Stomach (tissue), 9 donors: ENCODE measurements around the gene PSMD1. TPM values are rescaled to one million over a fixed set of nuclear protein-coding genes. Genes with fewer than 3 reads are reported as not detected.
"Not testable (repeated sequence)": the region's sequence is repeated elsewhere in the genome, so short reads cannot be mapped to it uniquely, and the experiment has no call there.

ENCODE experiments used
- DNase-seq, 2 donors: peaks; one replicate each; pipeline versions ENCODE4 v3.0.0 to v3.0.0-alpha.2; 2013 to 2019
- H3K27ac ChIP-seq, 5 donors: fragments of 200-600 bp in 4 of 5; sonication (generic) in 4 of 5; one replicate each; pipeline ENCODE4 v1.5.1; 2013 to 2019; ENCODE audit warnings: mild to moderate bottlenecking in 1 of 5, moderate library complexity in 1 of 5
- H3K27me3 ChIP-seq, 3 donors: fragments of 200-600 bp; sonication (generic); one replicate each; pipeline ENCODE4 v1.5.1; 2017 to 2019; ENCODE audit warnings: mixed run types in 1 of 3
- H3K36me3 ChIP-seq, 4 donors: fragments of 200-600 bp; sonication (generic); 1 replicate in 3 of 4; 2 replicates in 1 of 4; pipeline ENCODE4 v1.5.1; 2016 to 2019
- H3K4me1 ChIP-seq, 4 donors: fragments of 200-600 bp; sonication (generic); one replicate each; pipeline ENCODE4 v1.5.1; 2016 to 2019
- H3K4me3 ChIP-seq, 4 donors: fragments of 200-600 bp; sonication (generic) in 3 of 4; one replicate each; pipeline ENCODE4 v1.5.1; 2016 to 2019; ENCODE audit warnings: mild to moderate bottlenecking in 1 of 4
- H3K9me3 ChIP-seq, 4 donors: fragments of 200-600 bp; sonication (generic); one replicate each; pipeline ENCODE4 v1.5.1; 2016 to 2019
- EP300 ChIP-seq: sonication (generic); formaldehyde crosslinking; IDR thresholded peaks from one replicate; pipeline ENCODE4 v1.6.1; 2017; ENCODE audit warnings: antibody characterized with exemption
- POLR2A ChIP-seq, 4 donors: fragments of 450-650 bp; IDR thresholded peaks; one replicate each; pipeline ENCODE4 v1.6.1; 2016; ENCODE audit warnings: antibody characterized with exemption in 4 of 4, control low read depth in 2 of 4, mild to moderate bottlenecking in 1 of 4, moderate library complexity in 1 of 4
- POLR2AphosphoS5 ChIP-seq, 3 donors: sonication (generic); formaldehyde crosslinking; IDR thresholded peaks; one replicate each; pipeline ENCODE4 v1.6.1; 2016; ENCODE audit warnings: antibody characterized with exemption in 3 of 3
- WGBS, 5 donors: extraction: QIAGEN DNeasy Blood & Tissue Kit in 3 of 5; methylation state at CpG; one replicate each; pipeline versions ENCODE4 v1.1.5 to v1.1.7; 2013 to 2018; 5-methylcytosine and 5-hydroxymethylcytosine counted together
- intact Hi-C: fragments of 100-400 bp; cut with DNase I; formaldehyde crosslinking; loops from one replicate; pipeline ENCODE4 v1.15.1; 2023; ENCODE audit warnings: low total_unique reads
- polyA plus RNA-seq, 3 donors: library from polyadenylated mRNA; stranded (reverse); fragments of 200-250 nt; gene quantifications; one replicate each; pipeline ENCODE4 v1.2.3, GENCODE V29; 2013
- total RNA-seq, 5 donors: library from RNA; depleted of rRNA; stranded (reverse); fragments of >200 nt; gene quantifications; one replicate each; pipeline versions ENCODE4 v1.1.0 to v1.2.3, GENCODE V29; 2014 to 2016
- TF ChIP-seq, protein P1 (sequence below), 7 experiments: fragments of 450-650 bp in 4 of 7; fragments of 200-600 bp in 3 of 7; sonication (generic) in 3 of 7; IDR thresholded peaks; one replicate each; pipeline ENCODE4 v1.5.1; 2016 to 2019; ENCODE audit warnings: antibody characterized with exemption in 7 of 7, control low read depth in 2 of 7, mild to moderate bottlenecking in 1 of 7
- donor health status: healthy with polysubstance abuse.
- donor health status: Bipolar disorder and iron deficiency.
- donor health status: healthy.

Gene PSMD1
- total and polyA plus RNA-seq, 8 donors, result 31.9 to 96.4 (median 45.6) TPM

DNA sequence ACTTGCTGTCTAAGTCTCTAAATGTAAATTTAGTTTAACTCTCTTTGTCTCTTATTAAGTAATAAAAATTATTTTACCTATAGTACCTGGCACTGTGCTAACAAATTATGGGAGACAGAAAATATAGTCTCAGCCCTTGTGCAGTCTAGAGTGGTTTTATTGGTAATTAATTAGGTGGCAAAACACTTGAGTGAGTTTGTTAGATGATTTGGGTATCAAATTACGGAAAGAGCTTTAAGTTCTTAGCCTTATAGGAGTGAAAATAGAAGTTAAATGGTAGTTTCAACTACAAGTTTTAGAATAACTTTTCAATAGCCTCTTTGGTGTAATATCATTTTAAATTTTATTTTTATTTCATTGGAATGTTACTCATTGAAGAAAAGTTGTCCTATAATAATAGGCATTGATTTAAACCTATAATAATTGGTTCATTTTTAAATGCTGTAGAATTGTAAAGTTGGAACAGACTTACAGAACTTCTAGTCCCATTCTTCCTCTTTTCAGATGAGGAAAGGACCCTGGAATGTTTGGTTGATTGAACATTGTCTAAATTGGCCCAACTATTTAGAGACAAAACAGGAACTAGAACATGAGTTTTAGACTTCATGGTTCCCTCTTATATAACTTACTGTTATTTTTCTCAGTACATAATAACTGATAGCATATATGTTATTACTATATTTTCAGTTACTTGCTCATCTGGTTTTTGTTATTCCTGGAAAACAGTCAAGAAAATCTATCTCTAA is 78.4 kb downstream of the PSMD1 start:
- no peak for DNase-seq
- TF ChIP-seq POLR2A (IDR thresholded peaks at IDR 0.05) (no peak), EP300 (no peak), POLR2AphosphoS5 (IDR thresholded peaks at IDR 0.05) (no peak)
- TF ChIP-seq, protein P1, sequence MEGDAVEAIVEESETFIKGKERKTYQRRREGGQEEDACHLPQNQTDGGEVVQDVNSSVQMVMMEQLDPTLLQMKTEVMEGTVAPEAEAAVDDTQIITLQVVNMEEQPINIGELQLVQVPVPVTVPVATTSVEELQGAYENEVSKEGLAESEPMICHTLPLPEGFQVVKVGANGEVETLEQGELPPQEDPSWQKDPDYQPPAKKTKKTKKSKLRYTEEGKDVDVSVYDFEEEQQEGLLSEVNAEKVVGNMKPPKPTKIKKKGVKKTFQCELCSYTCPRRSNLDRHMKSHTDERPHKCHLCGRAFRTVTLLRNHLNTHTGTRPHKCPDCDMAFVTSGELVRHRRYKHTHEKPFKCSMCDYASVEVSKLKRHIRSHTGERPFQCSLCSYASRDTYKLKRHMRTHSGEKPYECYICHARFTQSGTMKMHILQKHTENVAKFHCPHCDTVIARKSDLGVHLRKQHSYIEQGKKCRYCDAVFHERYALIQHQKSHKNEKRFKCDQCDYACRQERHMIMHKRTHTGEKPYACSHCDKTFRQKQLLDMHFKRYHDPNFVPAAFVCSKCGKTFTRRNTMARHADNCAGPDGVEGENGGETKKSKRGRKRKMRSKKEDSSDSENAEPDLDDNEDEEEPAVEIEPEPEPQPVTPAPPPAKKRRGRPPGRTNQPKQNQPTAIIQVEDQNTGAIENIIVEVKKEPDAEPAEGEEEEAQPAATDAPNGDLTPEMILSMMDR (IDR thresholded peaks at IDR 0.05), result no peak
- intact Hi-C loops, result no loop called here
- H3K4me3 ChIP-seq, result no peak overlapping the region
- H3K27ac ChIP-seq, result no peak overlapping the region
- WGBS, 5 donors, result 92 to 100% (median 97%) methylated on average over 1 of the region's 1 CpG
- H3K36me3 ChIP-seq, result peaks cover 0 to 11% (median 2%) of the 10 kb centered on the region in 4 donors
- peaks cover 0 to 32% (median 0%) of the 10 kb centered on the region in 4 donors for H3K4me1 ChIP-seq
- no peaks in the 10 kb centered on the region for H3K27me3 ChIP-seq
- H3K9me3 ChIP-seq, result no peaks in the 10 kb centered on the region

GRCh38 chr2:231138699-231139098 is 82.0 kb downstream of the PSMD1 start:
- DNase-seq, result peak in 1 of 2 donors; percentile 11
- Histone ChIP-seq H3K4me1 (peaks cover 0 to 5% (median 0%) of the 10 kb centered on the region in 4 donors), H3K9me3 (no peaks in the 10 kb centered on the region), H3K27ac (no peak overlapping the region), H3K4me3 (no peak overlapping the region), H3K36me3 (peaks cover 0 to 20% (median 12%) of the 10 kb centered on the region in 4 donors), H3K27me3 (no peaks in the 10 kb centered on the region)
- TF ChIP-seq, protein P1 (IDR thresholded peaks at IDR 0.05), result no peak
- TF ChIP-seq POLR2AphosphoS5 (IDR thresholded peaks at IDR 0.05) (no peak), EP300 (no peak), POLR2A (IDR thresholded peaks at IDR 0.05) (no peak)
- WGBS, 5 donors, result 92 to 95% (median 93%) methylated on average over 8 of the region's 8 CpGs
- intact Hi-C loops, result no loop called here

DNA sequence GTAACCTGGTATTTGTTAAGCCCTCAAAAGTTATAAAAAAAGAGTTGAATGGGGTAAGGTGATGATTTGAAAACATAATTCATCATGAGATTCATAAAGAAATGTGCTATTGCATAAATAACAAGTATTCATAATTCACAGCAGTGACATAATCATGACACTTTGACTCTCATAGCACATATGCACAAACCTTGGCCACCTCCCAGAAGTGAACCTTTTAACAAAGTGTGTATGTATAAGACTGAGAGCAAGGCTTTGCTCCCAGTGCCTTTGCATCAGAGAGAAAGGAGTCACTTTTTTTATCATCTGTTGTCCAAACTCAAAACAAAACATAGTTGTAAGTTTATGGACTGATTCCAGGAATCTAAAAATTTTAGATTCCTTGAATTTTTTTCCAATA is 83.1 kb downstream of the PSMD1 start:
- TF ChIP-seq POLR2AphosphoS5 (IDR thresholded peaks at IDR 0.05) (no peak), POLR2A (IDR thresholded peaks at IDR 0.05) (no peak), EP300 (no peak)
- TF ChIP-seq, protein P1 (IDR thresholded peaks at IDR 0.05), result no peak
- Histone ChIP-seq H3K4me3 (no peak overlapping the region), H3K9me3 (no peaks in the 10 kb centered on the region), H3K27me3 (no peaks in the 10 kb centered on the region), H3K27ac (no peak overlapping the region), H3K4me1 (no peaks in the 10 kb centered on the region), H3K36me3 (peaks cover 0 to 20% (median 14%) of the 10 kb centered on the region in 4 donors)
- no peak for DNase-seq
- intact Hi-C loops, result no loop called here

- H3K27ac ChIP-seq, H3K9me3 ChIP-seq, H3K4me1 ChIP-seq, DNase-seq, H3K27me3 ChIP-seq, H3K4me3 ChIP-seq, intact Hi-C loops: not testable (repeated sequence)
- WGBS, 5 donors, result 90 to 99% (median 98%) methylated on average over 6 to 8 of the region's 8 CpGs
- peaks cover 0 to 20% (median 14%) of the 10 kb centered on the region in 4 donors for H3K36me3 ChIP-seq
These were observed 84.1 kb downstream of the PSMD1 start for GRCh38 chr2:231140808-231141207.

GRCh38 chr2:231144896-231145295 is 88.2 kb downstream of the PSMD1 start:
- Histone ChIP-seq H3K4me3 (no peak overlapping the region), H3K4me1 (no peaks in the 10 kb centered on the region), H3K36me3 (peaks cover 6 to 53% (median 49%) of the 10 kb centered on the region in 4 donors), H3K9me3 (no peaks in the 10 kb centered on the region), H3K27ac (no peak overlapping the region), H3K27me3 (no peaks in the 10 kb centered on the region)
- DNase-seq, result no peak
- TF ChIP-seq, protein P1 (IDR thresholded peaks at IDR 0.05), result no peak
- TF ChIP-seq EP300 (no peak), POLR2AphosphoS5 (IDR thresholded peaks at IDR 0.05) (no peak), POLR2A (IDR thresholded peaks at IDR 0.05) (no peak)
- intact Hi-C loops, result no loop called here
- WGBS, 5 donors, result 95 to 96% (median 96%) methylated on average over 6 of the region's 6 CpGs
